Skeletal muscle tissue (tissue), 4 donors: ENCODE measurements around the gene OGG1. TPM values are rescaled to one million over a fixed set of nuclear protein-coding genes. Genes with fewer than 3 reads are reported as not detected.
A peak's percentile ranks its signal among the peaks of the same experiment; 100 is the strongest.

Experiments
- H3K27ac ChIP-seq: one replicate; pipeline ENCODE4 v1.7.0; 2013; ENCODE audit warnings: mild to moderate bottlenecking, low read depth, low read length, inconsistent platforms
- H3K27me3 ChIP-seq, 3 donors: one replicate each; pipeline ENCODE4 v1.7.0; 2013; ENCODE audit warnings: low read length in 3 of 3; ENCODE audit not compliant: control insufficient read depth in 3 of 3, insufficient read depth in 3 of 3
- H3K36me3 ChIP-seq, 3 donors: one replicate each; pipeline ENCODE4 v1.7.0; 2013; ENCODE audit warnings: low read length in 3 of 3; ENCODE audit not compliant: control insufficient read depth in 3 of 3, insufficient read depth in 3 of 3
- H3K4me1 ChIP-seq, 3 donors: one replicate each; pipeline ENCODE4 v1.7.0; 2013; ENCODE audit warnings: low read length in 3 of 3, mild to moderate bottlenecking in 3 of 3; ENCODE audit not compliant: control insufficient read depth in 3 of 3, insufficient read depth in 3 of 3
- H3K4me3 ChIP-seq, 3 donors: one replicate each; pipeline ENCODE4 v1.7.0; 2013; ENCODE audit warnings: low read length in 3 of 3
- H3K9ac ChIP-seq, 3 donors: one replicate each; pipeline ENCODE4 v1.7.0; 2013; ENCODE audit warnings: low read length in 3 of 3, mild to moderate bottlenecking in 3 of 3, moderate library complexity in 2 of 3, low read depth in 1 of 3
- H3K9me3 ChIP-seq, 3 donors: one replicate each; pipeline ENCODE4 v1.7.0; 2013; ENCODE audit warnings: low read length in 3 of 3; ENCODE audit not compliant: control insufficient read depth in 3 of 3
- total RNA-seq: library from RNA; depleted of rRNA; stranded (reverse); fragments of >200 nt; gene quantifications from one replicate; pipeline ENCODE4 v1.2.3, GENCODE V29; 2014
- donor health status: Osteomylitis.

Gene OGG1
- total RNA-seq, 1 donor from 2014 or later, result 29.2 TPM

GRCh38 chr3:9742560-9742959, 7.2 kb upstream of the OGG1 start:
- H3K9me3 ChIP-seq, result no peaks in the 10 kb centered on the region

GRCh38 chr3:9743548-9743947, 6.2 kb upstream of the OGG1 start:
- H3K4me3 ChIP-seq, result no peak overlapping the region
- peaks cover 96 to 99% (median 98%) of the 10 kb centered on the region in 3 donors for H3K36me3 ChIP-seq
- H3K27ac ChIP-seq, result no peak overlapping the region
- H3K4me1 ChIP-seq, result no peaks in the 10 kb centered on the region
- no peaks in the 10 kb centered on the region for H3K27me3 ChIP-seq
- no peaks in the 10 kb centered on the region for H3K9me3 ChIP-seq
- H3K9ac ChIP-seq, result no peak overlapping the region

More at GRCh38 chr3:9742560-9742959, 7.2 kb upstream of the OGG1 start:
- H3K27me3 ChIP-seq, result no peaks in the 10 kb centered on the region
- H3K36me3 ChIP-seq, result peaks cover 98 to 100% (median 98%) of the 10 kb centered on the region in 3 donors
- no peak overlapping the region for H3K9ac ChIP-seq
- no peak overlapping the region for H3K27ac ChIP-seq
- no peaks in the 10 kb centered on the region for H3K4me1 ChIP-seq
- no peak overlapping the region for H3K4me3 ChIP-seq

GRCh38 chr3:9744162-9744561, 5.6 kb upstream of the OGG1 start:
- Histone ChIP-seq H3K4me3 (no peak overlapping the region), H3K36me3 (peaks cover 91 to 94% (median 91%) of the 10 kb centered on the region in 3 donors), H3K27ac (no peak overlapping the region)

GRCh38 chr3:9745521-9745920, 4.2 kb upstream of the OGG1 start:
- H3K27me3 ChIP-seq, result no peaks in the 10 kb centered on the region
- no peak overlapping the region for H3K27ac ChIP-seq
- H3K36me3 ChIP-seq, result peaks cover 77 to 81% (median 78%) of the 10 kb centered on the region in 3 donors
- peaks cover 9 to 12% (median 11%) of the 10 kb centered on the region in 3 donors for H3K4me1 ChIP-seq
- H3K9ac ChIP-seq, result no peak overlapping the region
- no peaks in the 10 kb centered on the region for H3K9me3 ChIP-seq
- H3K4me3 ChIP-seq, result no peak overlapping the region

More at GRCh38 chr3:9744162-9744561, 5.6 kb upstream of the OGG1 start:
- Histone ChIP-seq H3K9ac (no peak overlapping the region), H3K4me1 (peaks cover 3% of the 10 kb centered on the region in 3 donors), H3K27me3 (no peaks in the 10 kb centered on the region), H3K9me3 (no peaks in the 10 kb centered on the region)

- Histone ChIP-seq H3K27me3 (no peaks in the 10 kb centered on the region), H3K36me3 (peaks cover 69 to 73% (median 72%) of the 10 kb centered on the region in 3 donors)
Observed at GRCh38 chr3:9746330-9746729, 3.4 kb upstream of the OGG1 start.

DNA sequence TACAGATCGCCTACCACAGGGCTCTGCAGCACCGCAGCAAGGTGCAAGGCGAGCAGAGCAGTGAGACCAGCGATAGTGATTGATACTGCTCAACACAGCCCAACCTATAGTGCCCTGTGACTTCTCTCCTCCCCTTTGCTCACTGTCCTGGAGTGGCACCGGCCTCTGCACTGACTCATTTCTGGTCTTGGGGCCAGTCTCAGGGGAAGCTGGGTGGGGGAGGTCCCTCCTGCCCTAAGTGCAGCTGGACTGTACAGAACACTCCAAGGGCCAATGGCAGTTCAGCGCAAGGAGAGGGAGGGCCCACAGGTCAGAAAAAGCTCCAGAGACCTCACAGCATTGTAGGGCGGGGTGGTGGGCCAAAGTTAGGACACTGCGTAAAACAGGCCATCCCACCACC, 2.5 kb upstream of the OGG1 start:
- Histone ChIP-seq H3K27me3 (no peaks in the 10 kb centered on the region), H3K4me1 (peaks cover 23 to 25% (median 23%) of the 10 kb centered on the region in 3 donors), H3K9ac (no peak overlapping the region), H3K4me3 (no peak overlapping the region), H3K9me3 (no peaks in the 10 kb centered on the region), H3K36me3 (peaks cover 69 to 73% (median 70%) of the 10 kb centered on the region in 3 donors), H3K27ac (no peak overlapping the region)

More at GRCh38 chr3:9746330-9746729, 3.4 kb upstream of the OGG1 start:
- Histone ChIP-seq H3K9me3 (no peaks in the 10 kb centered on the region), H3K27ac (no peak overlapping the region), H3K4me3 (no peak overlapping the region), H3K9ac (no peak overlapping the region), H3K4me1 (peaks cover 17 to 19% (median 19%) of the 10 kb centered on the region in 3 donors)

GRCh38 chr3:9748031-9748430, 1.7 kb upstream of the OGG1 start:
- peaks cover 23 to 25% (median 23%) of the 10 kb centered on the region in 3 donors for H3K4me1 ChIP-seq
- H3K4me3 ChIP-seq, result no peak overlapping the region
- H3K9ac ChIP-seq, result no peak overlapping the region
- no peaks in the 10 kb centered on the region for H3K27me3 ChIP-seq
- no peaks in the 10 kb centered on the region for H3K9me3 ChIP-seq
- H3K27ac ChIP-seq, result no peak overlapping the region
- peaks cover 64 to 68% (median 68%) of the 10 kb centered on the region in 3 donors for H3K36me3 ChIP-seq

GRCh38 chr3:9749296-9749644, 482 bp upstream of the OGG1 start:
- Histone ChIP-seq H3K4me1 (peaks cover 23 to 25% (median 23%) of the 10 kb centered on the region in 3 donors), H3K36me3 (peaks cover 55 to 59% (median 57%) of the 10 kb centered on the region in 3 donors), H3K27ac (peak overlapping the region; percentile 82), H3K9me3 (no peaks in the 10 kb centered on the region), H3K27me3 (no peaks in the 10 kb centered on the region), H3K9ac (peak overlapping the region; percentile 89 to 92 (median 90)), H3K4me3 (peak overlapping the region; percentile 79 to 98 (median 95))

- Histone ChIP-seq H3K27me3 (no peaks in the 10 kb centered on the region), H3K9me3 (no peaks in the 10 kb centered on the region), H3K27ac (peak overlapping the region; percentile 82), H3K36me3 (peaks cover 47 to 48% (median 48%) of the 10 kb centered on the region in 3 donors), H3K4me1 (peaks cover 26 to 30% (median 29%) of the 10 kb centered on the region in 3 donors), H3K4me3 (peak overlapping the region; percentile 94 to 98 (median 95)), H3K9ac (peak overlapping the region; percentile 80 to 90 (median 89))
Observed at GRCh38 chr3:9750556-9751411, 1.0 kb downstream of the OGG1 start.

GRCh38 chr3:9754678-9755077, 4.9 kb downstream of the OGG1 start:
- H3K4me1 ChIP-seq, result peaks cover 20 to 25% (median 24%) of the 10 kb centered on the region in 3 donors
- H3K9ac ChIP-seq, result peak overlapping the region in 2 of 3 donors; percentile 33
- H3K9me3 ChIP-seq, result no peaks in the 10 kb centered on the region
- peaks cover 43 to 48% (median 47%) of the 10 kb centered on the region in 3 donors for H3K36me3 ChIP-seq
- H3K4me3 ChIP-seq, result no peak overlapping the region
- no peaks in the 10 kb centered on the region for H3K27me3 ChIP-seq
- H3K27ac ChIP-seq, result no peak overlapping the region
